H1 (cell line): ENCODE measurements around the gene TMEM108. TPM values are rescaled to one million over a fixed set of nuclear protein-coding genes. Genes with fewer than 3 reads are reported as not detected.

Source experiments
- CTCF ChIA-PET: fragments of 300-600 bp; sonication (Branson Sonifier 250); formaldehyde crosslinking; loops from one replicate; lab custom pipeline; 2021; ENCODE audit not compliant: partially characterized antibody; lab: Charles Lee
- POLR2A ChIA-PET: fragments of 300-600 bp; sonication (Branson Sonifier 250); formaldehyde crosslinking; loops from one replicate; lab custom pipeline; 2021; ENCODE audit warnings: inconsistent platforms; ENCODE audit not compliant: partially characterized antibody; lab: Charles Lee
- DNase-seq, 2 experiments: peaks; one replicate each; pipeline versions ENCODE4 v3.0.0 to v3.0.0-alpha.2; 2010 to 2022; ENCODE audit warnings: low spot score in 2 of 2, low read depth in 1 of 2, mixed read lengths in 1 of 2
- FAIRE-seq: peaks from 2 replicates; lab custom pipeline; 2011; peaks lifted over from hg19 to GRCh38; lab: Jason Lieb, UNC
- H2AFZ ChIP-seq: 2 replicates; pipeline ENCODE4 v1.8.1; 2012; ENCODE audit warnings: low read length, inconsistent platforms
- H2AK5ac ChIP-seq: 2 replicates; pipeline ENCODE4 v1.6.1; 2013; ENCODE audit warnings: low read depth, low read length
- H2BK120ac ChIP-seq: replicated peaks from 2 replicates; pipeline ENCODE3; 2013; ENCODE audit warnings: low read depth, low read length, inconsistent platforms
- H2BK12ac ChIP-seq: 2 replicates; pipeline ENCODE4 v1.6.1; 2013; ENCODE audit warnings: low read depth, low read length
- H2BK15ac ChIP-seq: 2 replicates; pipeline ENCODE4 v1.6.1; 2013; ENCODE audit warnings: low read length
- H2BK20ac ChIP-seq: 2 replicates; pipeline ENCODE4 v1.6.1; 2013; ENCODE audit warnings: low read length
- H2BK5ac ChIP-seq: 2 replicates; pipeline ENCODE4 v1.6.1; 2013; ENCODE audit warnings: low read depth, low read length
- H3K14ac ChIP-seq: 2 replicates; pipeline ENCODE4 v1.6.1; 2013; ENCODE audit warnings: inconsistent platforms; ENCODE audit not compliant: insufficient read length
- H3K18ac ChIP-seq: 2 replicates; pipeline ENCODE4 v1.6.1; 2013; ENCODE audit warnings: low read length; ENCODE audit errors: extremely low read depth
- H3K23ac ChIP-seq: 2 replicates; pipeline ENCODE4 v1.6.1; 2013; ENCODE audit warnings: inconsistent platforms; ENCODE audit not compliant: insufficient read length
- H3K23me2 ChIP-seq: 2 replicates; pipeline ENCODE4 v1.6.1; 2013; ENCODE audit warnings: low read depth, low read length
- H3K27ac ChIP-seq: 2 replicates; pipeline ENCODE4 v1.6.1; 2011; ENCODE audit warnings: low read depth, low read length, inconsistent platforms
- H3K27me3 ChIP-seq, 4 experiments: replicated peaks in 1 of 4; 1 replicate in 1 of 4; 2 replicates in 3 of 4; pipeline versions ENCODE4 v1.6.1 to v1.8.1; 2011 to 2013; ENCODE audit warnings: low read length in 3 of 4, mild to moderate bottlenecking in 3 of 4, inconsistent platforms in 2 of 4, mixed read lengths in 2 of 4, moderate library complexity in 1 of 4; ENCODE audit not compliant: control insufficient read depth in 3 of 4, insufficient read depth in 3 of 4; ENCODE audit errors: extremely low read depth in 1 of 4
- H3K36me3 ChIP-seq, 4 experiments: 2 replicates each; pipeline versions ENCODE4 v1.6.1 to v1.8.1; 2011 to 2013; ENCODE audit warnings: mild to moderate bottlenecking in 4 of 4, low read length in 3 of 4, moderate library complexity in 2 of 4, control low read depth in 1 of 4, inconsistent platforms in 1 of 4; ENCODE audit not compliant: insufficient read depth in 4 of 4, control insufficient read depth in 2 of 4
- H3K4ac ChIP-seq: replicated peaks from 2 replicates; pipeline ENCODE3; 2013; ENCODE audit warnings: low read length, low read depth, mixed read lengths, inconsistent platforms; ENCODE audit not compliant: insufficient read length
- H3K4me1 ChIP-seq, 4 experiments: replicated peaks in 1 of 4; 1 replicate in 1 of 4; 2 replicates in 3 of 4; pipeline versions ENCODE4 v1.6.1 to v1.8.1; 2011 to 2013; ENCODE audit warnings: low read length in 3 of 4, inconsistent platforms in 2 of 4, mixed read lengths in 1 of 4; ENCODE audit not compliant: insufficient read depth in 4 of 4, control insufficient read depth in 3 of 4
- H3K4me2 ChIP-seq, 2 experiments: 2 replicates each; pipeline versions ENCODE4 v1.6.1 to v1.8.1; 2011 to 2013; ENCODE audit warnings: low read depth in 2 of 2, low read length in 2 of 2, control low read depth in 1 of 2, inconsistent platforms in 1 of 2, mild to moderate bottlenecking in 1 of 2; ENCODE audit not compliant: insufficient read depth in 1 of 2
- H3K4me3 ChIP-seq, 4 experiments: fragments of 200-600, 300-600 bp in 1 of 4; sonication (generic), shearing (Covaris generic), sonication (Bioruptor Twin) in 1 of 4; 2 replicates each; pipeline versions ENCODE4 v1.5.1 to v1.8.1; 2011 to 2016; ENCODE audit warnings: low read length in 4 of 4, low read depth in 3 of 4, control low read depth in 2 of 4, inconsistent platforms in 2 of 4, mild to moderate bottlenecking in 2 of 4, mixed read lengths in 1 of 4, moderate library complexity in 1 of 4; ENCODE audit not compliant: insufficient read depth in 2 of 4; ENCODE audit errors: extremely low read depth in 1 of 4
- H3K56ac ChIP-seq: replicated peaks from 2 replicates; pipeline ENCODE3; 2013; ENCODE audit warnings: low read depth, mild to moderate bottlenecking, mixed read lengths, low read length, inconsistent platforms; ENCODE audit not compliant: insufficient read length
- H3K79me1 ChIP-seq: 2 replicates; pipeline ENCODE4 v1.6.1; 2013; ENCODE audit warnings: low read depth, low read length, control low read depth
- H3K79me2 ChIP-seq, 2 experiments: 2 replicates each; pipeline versions ENCODE4 v1.6.1 to v1.8.1; 2012 to 2013; ENCODE audit warnings: low read length in 2 of 2, mild to moderate bottlenecking in 2 of 2, inconsistent platforms in 1 of 2; ENCODE audit not compliant: insufficient read depth in 2 of 2, control insufficient read depth in 1 of 2
- H3K9ac ChIP-seq, 4 experiments: replicated peaks in 1 of 4; 1 replicate in 1 of 4; 2 replicates in 3 of 4; pipeline versions ENCODE4 v1.6.1 to v1.8.1; 2011 to 2013; ENCODE audit warnings: low read depth in 3 of 4, low read length in 3 of 4, control low read depth in 2 of 4, mild to moderate bottlenecking in 2 of 4, moderate library complexity in 2 of 4, inconsistent platforms in 1 of 4; ENCODE audit errors: extremely low read depth in 1 of 4
- H3K9me3 ChIP-seq, 2 experiments: 2 replicates each; pipeline versions ENCODE4 v1.6.1 to v1.8.1; 2012 to 2013; ENCODE audit warnings: mild to moderate bottlenecking in 2 of 2, moderate library complexity in 2 of 2, control low read depth in 1 of 2, inconsistent platforms in 1 of 2, low read depth in 1 of 2, low read length in 1 of 2, mixed read lengths in 1 of 2; ENCODE audit not compliant: insufficient read depth in 2 of 2
- H4K20me1 ChIP-seq, 2 experiments: replicated peaks in 1 of 2; 2 replicates each; pipeline versions ENCODE3 to v1.8.1; 2011 to 2013; ENCODE audit warnings: inconsistent platforms in 2 of 2, low read length in 2 of 2, mild to moderate bottlenecking in 1 of 2; ENCODE audit not compliant: insufficient read depth in 2 of 2, control insufficient read depth in 1 of 2
- H4K5ac ChIP-seq: 2 replicates; pipeline ENCODE4 v1.6.1; 2013; ENCODE audit warnings: low read length, low read depth, mixed read lengths, inconsistent platforms; ENCODE audit not compliant: insufficient read length
- H4K8ac ChIP-seq: 2 replicates; pipeline ENCODE4 v1.8.0; 2013; ENCODE audit warnings: mild to moderate bottlenecking, moderate library complexity, low read length, inconsistent platforms; ENCODE audit not compliant: insufficient read depth; ENCODE audit errors: extremely low read depth
- H4K91ac ChIP-seq: replicated peaks from 2 replicates; pipeline ENCODE3; 2013; ENCODE audit warnings: low read length, mixed read lengths, inconsistent platforms; ENCODE audit not compliant: insufficient read length
- EZH2 ChIP-seq: fragments of 200-600 bp; sonication (generic); IDR thresholded peaks from 2 replicates; pipeline ENCODE4 v1.7.1; 2012; ENCODE audit warnings: low read depth, mild to moderate bottlenecking, moderate library complexity, low read length, inconsistent platforms; ENCODE audit not compliant: severe bottlenecking
- RNF2 ChIP-seq: fragments of 200-900, 300-1000 bp; sonication (generic); IDR thresholded peaks from 2 replicates; pipeline ENCODE4 v1.7.1; 2016; ENCODE audit warnings: borderline replicate concordance, low read depth, mild to moderate bottlenecking, antibody characterized with exemption, low read length; ENCODE audit not compliant: poor library complexity, severe bottlenecking; ENCODE audit errors: missing control alignments
- SIX5 ChIP-seq: IDR thresholded peaks from 2 replicates; pipeline ENCODE4 v1.6.1; 2011; ENCODE audit warnings: mild to moderate bottlenecking, low read depth, low read length
- polyA plus RNA-seq, 7 experiments: library from polyadenylated mRNA; depleted of rRNA in 3 of 7; stranded (reverse) in 5 of 7; unstranded in 2 of 7; fragments of >200 nt in 5 of 7; fragments of 200-250 nt in 2 of 7; gene quantifications; 1 replicate in 5 of 7; 2 replicates in 1 of 7; 4 replicates in 1 of 7; pipeline versions ENCODE4 v1.2.1 to v1.2.3, GENCODE V29; 2011 to 2013; ENCODE audit warnings: missing spikeins in 2 of 7, mixed read lengths in 2 of 7
- total RNA-seq: library from RNA; stranded (reverse); fragmentation: NEBNext Ultra II Directional; extraction: Animal tissue kit (Norgen Biotek cat#: 25700); gene quantifications from 2 replicates; pipeline ENCODE4 v1.2.1, GENCODE V29; 2021

TMEM108 gene
- total and polyA plus RNA-seq, 2 of the 8 experiments (the other 6 are each of a cell fraction or from before 2014, with no cell fraction given) = 14.3 to 16.2 TPM

DNA sequence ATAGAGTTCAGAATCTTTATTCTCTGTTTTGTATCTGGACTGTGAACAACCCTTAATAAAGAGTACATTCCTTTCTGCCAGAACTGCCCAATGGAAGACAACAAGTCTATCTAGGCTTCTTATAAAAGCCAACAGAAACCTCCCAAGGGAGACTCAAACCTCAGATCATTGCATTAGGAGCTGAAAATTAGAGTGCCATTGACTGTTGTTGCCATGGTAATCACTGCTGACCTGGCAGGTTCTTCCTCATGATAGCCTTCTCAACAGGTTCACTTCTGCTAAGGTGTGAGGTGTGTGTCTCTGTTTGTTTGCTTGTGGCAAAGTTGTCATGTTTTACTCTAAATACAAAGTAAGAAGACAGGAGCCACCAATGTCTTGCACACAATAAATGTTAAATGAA, 79.2 kb downstream of the TMEM108 start:
- Histone ChIP-seq H2BK120ac (no peak overlapping the region), H3K79me2 (no peaks in the 10 kb centered on the region), H3K27me3 (no peaks in the 10 kb centered on the region), H2BK15ac (no peak overlapping the region), H3K9ac (no peak overlapping the region), H2AK5ac (no peak overlapping the region), H3K14ac (no peak overlapping the region), H3K4ac (no peak overlapping the region), H3K79me1 (no peaks in the 10 kb centered on the region), H3K4me1 (peaks cover 0 to 3% (median 0%) of the 10 kb centered on the region in 4 experiments; a peak in 2 of 7 replicates), H2AFZ (no peak overlapping the region), H2BK20ac (no peak overlapping the region), H4K5ac (no peak overlapping the region), H3K23me2 (no peaks in the 10 kb centered on the region), H2BK12ac (no peak overlapping the region), H3K4me2 (no peak overlapping the region), H3K27ac (no peak overlapping the region), H4K20me1 (peaks cover 0 to 2% of the 10 kb centered on the region in 2 experiments), H4K8ac (no peak overlapping the region), H3K23ac (no peak overlapping the region), H2BK5ac (no peak overlapping the region), H3K56ac (no peak overlapping the region), H4K91ac (no peak overlapping the region), H3K18ac (no peak overlapping the region), H3K4me3 (no peak overlapping the region), H3K36me3 (no peaks in the 10 kb centered on the region), H3K9me3 (no peaks in the 10 kb centered on the region)
- CTCF ChIA-PET = no interaction called here
- POLR2A ChIA-PET = no interaction called here
- FAIRE-seq (no peak), DNase-seq (no peak)
- TF ChIP-seq EZH2 (no peak), SIX5 (no peak), RNF2 (no peak)
